ENCODE measurements around the gene SARS2. TPM values are rescaled to one million over a fixed set of nuclear protein-coding genes. Genes with fewer than 3 reads are reported as not detected.

Gene SARS2
- total and polyA plus RNA-seq, 7 donors = 13.3 to 19.8 (median 17.0) TPM

GRCh38 chr19:38975861-38976271 lies 45.3 kb upstream of the SARS2 start:
- no peaks in the 10 kb centered on the region for H3K9me3 ChIP-seq
- no peak for TF ChIP-seq CTCF (IDR thresholded peaks at IDR 0.05)
- H3K27me3 ChIP-seq (ENCODE audit: insufficient read depth in 3 of 3, low read length in 2 of 3) = peaks cover 0 to 3% (median 0%) of the 10 kb centered on the region in 3 donors
- peak overlapping the region; percentile 67 for H3K27ac ChIP-seq
- H3K36me3 ChIP-seq (ENCODE audit: insufficient read depth in 1 of 2, low read depth in 1 of 2) = no peaks in the 10 kb centered on the region
- H3K4me1 ChIP-seq = no peaks in the 10 kb centered on the region
- DNase-seq (no peak), ATAC-seq (peak in 3 of 4 donors; percentile 15 to 44 (median 31))
- peak overlapping the region; percentile 80 for H3K4me3 ChIP-seq
- 3 to 15% (median 6%) methylated on average over 9 to 22 of the region's 22 CpGs for WGBS, 3 donors
- intact Hi-C loops (cut with DNase I) = no loop called here

DNA sequence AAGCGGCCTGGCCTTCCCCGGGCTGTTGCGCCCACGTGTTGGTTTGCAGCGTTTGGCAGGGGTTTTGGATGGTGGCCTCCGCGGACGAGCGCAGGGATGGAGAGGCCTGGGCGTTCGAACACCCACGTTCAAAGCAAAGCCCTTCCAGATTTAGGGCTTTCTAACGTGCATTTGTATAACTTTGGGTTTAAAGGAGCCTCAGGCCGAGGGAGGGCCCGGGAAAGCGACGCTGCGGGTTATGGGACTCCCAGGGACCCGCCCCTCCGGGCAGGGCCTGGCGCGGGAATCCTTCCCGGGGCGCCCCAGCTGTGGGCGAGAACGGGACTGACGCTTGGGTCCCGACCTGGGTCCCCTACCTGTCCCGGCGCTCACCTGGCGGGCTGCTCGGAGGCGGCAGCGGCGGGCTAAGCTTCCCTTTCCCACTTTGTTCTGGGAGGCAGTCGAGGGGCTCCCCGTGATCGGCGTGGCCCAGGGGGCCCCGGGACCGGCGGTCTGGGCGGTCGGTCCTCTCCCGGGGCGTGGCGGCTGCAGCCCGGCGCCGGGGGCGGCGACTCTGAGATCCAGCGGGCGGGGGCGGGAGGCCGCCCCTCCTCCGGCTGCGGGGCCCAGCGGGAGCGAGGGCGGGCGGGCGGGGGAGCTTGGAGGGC lies 44.8 kb upstream of the SARS2 start, which contains the start of gene FBXO17:
TSS of gene FBXO17 (minus strand) at position 529 of the 647 bp plus-strand sequence. CDS start 25,423 bp downstream, outside the sequence.
- Histone ChIP-seq H3K4me1 (no peaks in the 10 kb centered on the region), H3K9me3 (no peaks in the 10 kb centered on the region), H3K36me3 (ENCODE audit: insufficient read depth in 1 of 2, low read depth in 1 of 2) (no peaks in the 10 kb centered on the region), H3K27me3 (ENCODE audit: insufficient read depth in 3 of 3, low read length in 2 of 3) (peaks cover 0 to 3% (median 0%) of the 10 kb centered on the region in 3 donors), H3K4me3 (peak within 1 kb of the TSS; percentile 80), H3K27ac (peak within 1 kb of the TSS; percentile 67)
- peak; percentile 65 for DNase-seq
- intact Hi-C loops (cut with DNase I) = no loop called here
- ATAC-seq = peak; percentile 61 to 79 (median 68)
- TF ChIP-seq CTCF (IDR thresholded peaks at IDR 0.05) = no peak
- 3 to 4% (median 3%) methylated on average over 40 to 61 of the region's 63 CpGs for WGBS, 3 donors

- no peaks in the 10 kb centered on the region for H3K36me3 ChIP-seq (ENCODE audit: insufficient read depth in 1 of 2, low read depth in 1 of 2)
- TF ChIP-seq CTCF (IDR thresholded peaks at IDR 0.05) = no peak
- no peak for DNase-seq
- 31 to 43% (median 31%) methylated on average over 19 of the region's 19 CpGs for WGBS, 3 donors
- intact Hi-C loops (cut with DNase I) = no loop called here
- H3K4me3 ChIP-seq = peak overlapping the region; percentile 80
- H3K9me3 ChIP-seq = no peaks in the 10 kb centered on the region
- peak overlapping the region; percentile 67 for H3K27ac ChIP-seq
- ATAC-seq = peak in 2 of 4 donors; percentile 10 to 13
- H3K4me1 ChIP-seq = no peaks in the 10 kb centered on the region
- H3K27me3 ChIP-seq (ENCODE audit: insufficient read depth in 3 of 3, low read length in 2 of 3) = peaks cover 0 to 2% (median 0%) of the 10 kb centered on the region in 3 donors
Measured at GRCh38 chr19:38974624-38975213, 44.2 kb upstream of the SARS2 start.

- DNase-seq (no peak), ATAC-seq (no peak)
- 82 to 87% (median 86%) methylated on average over 2 of the region's 2 CpGs for WGBS, 3 donors
- no peak overlapping the region for H3K4me3 ChIP-seq
- H3K36me3 ChIP-seq (ENCODE audit: insufficient read depth in 1 of 2, low read depth in 1 of 2) = no peaks in the 10 kb centered on the region
- no peaks in the 10 kb centered on the region for H3K27me3 ChIP-seq (ENCODE audit: insufficient read depth in 3 of 3, low read length in 2 of 3)
- H3K27ac ChIP-seq = no peak overlapping the region
- no peaks in the 10 kb centered on the region for H3K9me3 ChIP-seq
- intact Hi-C loops (cut with DNase I) = no loop called here
- H3K4me1 ChIP-seq = no peaks in the 10 kb centered on the region
- TF ChIP-seq CTCF (IDR thresholded peaks at IDR 0.05) = no peak
Measured at GRCh38 chr19:38971672-38972071, 41.1 kb upstream of the SARS2 start.

All from psoas muscle (tissue), 8 donors.